Body of pancreas (tissue), 4 donors: ENCODE measurements around the gene EYS.

Experiments used
- CTCF ChIP-seq, 7 experiments: fragments of 450-650 bp in 4 of 7; fragments of 200-600 bp in 3 of 7; sonication (generic) in 3 of 7; IDR thresholded peaks; one replicate each; pipeline ENCODE4 v1.5.1; 2016 to 2019; ENCODE audit warnings: antibody characterized with exemption in 7 of 7
- POLR2A ChIP-seq, 3 donors: fragments of 450-650 bp; IDR thresholded peaks; one replicate each; pipeline ENCODE4 v1.6.1; 2016; ENCODE audit warnings: antibody characterized with exemption in 3 of 3, mild to moderate bottlenecking in 2 of 3

- no peak for TF ChIP-seq POLR2A (IDR thresholded peaks at IDR 0.05)
- TF ChIP-seq CTCF (IDR thresholded peaks at IDR 0.05): no peak
Observed at GRCh38 chr6:65014006-65014405, 693.0 kb downstream of the EYS start.
